ENCODE results near the gene INPP5E. TPM values are rescaled to one million over a fixed set of nuclear protein-coding genes. Genes with fewer than 3 reads are reported as not detected.

INPP5E gene
- total RNA-seq, 1 donor from 2014 or later = 13.2 TPM

GRCh38 chr9:136403915-136404800, 35.5 kb downstream of the INPP5E start:
- Mint-ChIP-seq H3K27me3 (ENCODE audit: low read depth) (no peaks in the 10 kb centered on the region), H3K4me3 (ENCODE audit: unreplicated experiment) (no peak overlapping the region), H3K36me3 (ENCODE audit: low read depth) (peaks cover 22% of the 10 kb centered on the region), H3K9me3 (ENCODE audit: low read depth) (no peaks in the 10 kb centered on the region), H3K4me1 (ENCODE audit: low read depth) (peaks cover 12% of the 10 kb centered on the region), H3K27ac (ENCODE audit: unreplicated experiment) (no peak overlapping the region)
- peak; percentile 86 for DNase-seq (ENCODE audit: low spot score)
- no peak for TF ChIP-seq CTCF (IDR thresholded peaks at IDR 0.05)

GRCh38 chr9:136403538-136403914, 36.1 kb downstream of the INPP5E start:
- no peak overlapping the region for H3K27ac Mint-ChIP-seq (ENCODE audit: unreplicated experiment)
- no peaks in the 10 kb centered on the region for H3K27me3 Mint-ChIP-seq (ENCODE audit: low read depth)
- H3K36me3 Mint-ChIP-seq (ENCODE audit: low read depth) = peaks cover 19% of the 10 kb centered on the region
- peaks cover 13% of the 10 kb centered on the region for H3K4me1 Mint-ChIP-seq (ENCODE audit: low read depth)
- H3K9me3 Mint-ChIP-seq (ENCODE audit: low read depth) = no peaks in the 10 kb centered on the region
- DNase-seq (ENCODE audit: low spot score) = no peak
- no peak overlapping the region for H3K4me3 Mint-ChIP-seq (ENCODE audit: unreplicated experiment)
- TF ChIP-seq CTCF (IDR thresholded peaks at IDR 0.05) = no peak

- H3K27ac Mint-ChIP-seq (ENCODE audit: unreplicated experiment) = no peak overlapping the region
- H3K4me3 Mint-ChIP-seq (ENCODE audit: unreplicated experiment) = no peak overlapping the region
- peaks cover 17% of the 10 kb centered on the region for H3K4me1 Mint-ChIP-seq (ENCODE audit: low read depth)
Measured at GRCh38 chr9:136402067-136402466, 37.6 kb downstream of the INPP5E start.

GRCh38 chr9:136401173-136401922, 38.3 kb downstream of the INPP5E start:
- peaks cover 12% of the 10 kb centered on the region for H3K36me3 Mint-ChIP-seq (ENCODE audit: low read depth)
- H3K9me3 Mint-ChIP-seq (ENCODE audit: low read depth) = no peaks in the 10 kb centered on the region
- H3K27ac Mint-ChIP-seq (ENCODE audit: unreplicated experiment) = peak overlapping the region; percentile 18
- no peak overlapping the region for H3K4me3 Mint-ChIP-seq (ENCODE audit: unreplicated experiment)
- no peak for TF ChIP-seq CTCF (IDR thresholded peaks at IDR 0.05)
- peaks cover 17% of the 10 kb centered on the region for H3K4me1 Mint-ChIP-seq (ENCODE audit: low read depth)
- H3K27me3 Mint-ChIP-seq (ENCODE audit: low read depth) = no peaks in the 10 kb centered on the region
- DNase-seq (ENCODE audit: low spot score) = no peak

More at GRCh38 chr9:136402067-136402466, 37.6 kb downstream of the INPP5E start:
- H3K27me3 Mint-ChIP-seq (ENCODE audit: low read depth) = no peaks in the 10 kb centered on the region
- DNase-seq (ENCODE audit: low spot score) = no peak
- no peak for TF ChIP-seq CTCF (IDR thresholded peaks at IDR 0.05)
- H3K36me3 Mint-ChIP-seq (ENCODE audit: low read depth) = peaks cover 15% of the 10 kb centered on the region
- H3K9me3 Mint-ChIP-seq (ENCODE audit: low read depth) = no peaks in the 10 kb centered on the region

GRCh38 chr9:136400038-136400834, 39.4 kb downstream of the INPP5E start, which contains the start of gene SNAPC4:
Gene SNAPC4, minus strand, starts transcription at chr9:136400170. Its CDS starts 1,742 bp downstream, at chr9:136398428.
- peak; percentile 96 for TF ChIP-seq CTCF (IDR thresholded peaks at IDR 0.05)
- Mint-ChIP-seq H3K36me3 (ENCODE audit: low read depth) (peaks cover 12% of the 10 kb centered on the region), H3K9me3 (ENCODE audit: low read depth) (no peaks in the 10 kb centered on the region), H3K4me3 (ENCODE audit: unreplicated experiment) (peak within 1 kb of the TSS; percentile 84), H3K27me3 (ENCODE audit: low read depth) (no peaks in the 10 kb centered on the region), H3K4me1 (ENCODE audit: low read depth) (peaks cover 17% of the 10 kb centered on the region), H3K27ac (ENCODE audit: unreplicated experiment) (peak within 1 kb of the TSS; percentile 63)
- DNase-seq (ENCODE audit: low spot score) = peak; percentile 94
